ENCODE measurements around the gene MAPK7. TPM values are rescaled to one million over a fixed set of nuclear protein-coding genes. Genes with fewer than 3 reads are reported as not detected.
"Not testable (repeated sequence)": the region's sequence is repeated elsewhere in the genome, so short reads cannot be mapped to it uniquely, and the experiment has no call there.

Gene MAPK7
- total RNA-seq, 1 donor from 2014 or later: 15.6 TPM

GRCh38 chr17:19342611-19343255, 35.6 kb upstream of the MAPK7 start:
- DNase-seq (ENCODE audit: low spot score): no peak

DNA sequence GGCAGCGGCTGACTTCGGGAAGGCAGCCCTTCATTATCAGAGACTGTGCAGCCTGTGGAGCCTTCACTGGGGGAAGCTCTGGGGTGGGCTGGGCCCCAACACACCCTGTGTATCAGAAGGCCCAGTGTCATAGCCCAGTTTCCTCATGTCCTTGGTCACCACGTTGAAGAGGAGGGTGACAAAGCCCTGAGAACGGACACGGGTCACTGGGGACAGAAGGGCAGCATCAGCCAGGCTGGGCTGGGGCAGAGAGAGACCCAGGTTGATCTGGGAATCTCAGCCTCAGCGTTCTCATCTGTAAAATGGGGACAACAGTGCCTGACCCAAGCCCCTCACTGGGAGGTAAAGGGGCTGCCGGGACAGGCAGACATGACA, 35.1 kb upstream of the MAPK7 start:
- DNase-seq (ENCODE audit: low spot score): no peak

DNA sequence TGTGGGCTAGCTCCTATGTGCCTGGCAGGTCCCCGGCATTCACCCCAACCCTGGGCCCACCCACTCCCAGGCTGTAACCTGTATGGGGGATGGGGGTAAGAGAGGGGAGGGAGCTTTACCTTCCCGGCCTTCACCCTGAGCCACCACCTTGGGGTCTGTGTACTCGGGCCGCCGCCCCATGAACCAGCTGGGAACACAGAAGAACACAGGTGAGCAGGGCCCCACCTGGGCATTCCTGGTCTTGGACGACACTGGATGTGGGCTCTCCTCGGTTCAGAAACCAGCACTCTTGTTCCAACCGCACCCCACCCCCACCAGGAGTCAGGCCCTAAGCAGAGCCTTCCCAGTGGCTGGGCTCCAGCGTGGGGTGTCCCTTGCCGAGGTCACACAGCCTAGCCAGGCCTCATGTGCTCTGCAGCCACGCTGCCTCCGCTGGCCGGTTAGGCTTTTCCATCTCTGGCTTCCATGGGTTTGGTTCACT, 34.6 kb upstream of the MAPK7 start:
- DNase-seq (ENCODE audit: low spot score): no peak

GRCh38 chr17:19344311-19345066, 33.8 kb upstream of the MAPK7 start:
- no peak for DNase-seq (ENCODE audit: low spot score)

GRCh38 chr17:19345067-19345460, 33.2 kb upstream of the MAPK7 start:
- no peak for DNase-seq (ENCODE audit: low spot score)

GRCh38 chr17:19345486-19346350, 32.6 kb upstream of the MAPK7 start:
- DNase-seq (ENCODE audit: low spot score): no peak

- peak; percentile 69 for DNase-seq (ENCODE audit: low spot score)
Observed at GRCh38 chr17:19346351-19347255, 31.7 kb upstream of the MAPK7 start.

DNA sequence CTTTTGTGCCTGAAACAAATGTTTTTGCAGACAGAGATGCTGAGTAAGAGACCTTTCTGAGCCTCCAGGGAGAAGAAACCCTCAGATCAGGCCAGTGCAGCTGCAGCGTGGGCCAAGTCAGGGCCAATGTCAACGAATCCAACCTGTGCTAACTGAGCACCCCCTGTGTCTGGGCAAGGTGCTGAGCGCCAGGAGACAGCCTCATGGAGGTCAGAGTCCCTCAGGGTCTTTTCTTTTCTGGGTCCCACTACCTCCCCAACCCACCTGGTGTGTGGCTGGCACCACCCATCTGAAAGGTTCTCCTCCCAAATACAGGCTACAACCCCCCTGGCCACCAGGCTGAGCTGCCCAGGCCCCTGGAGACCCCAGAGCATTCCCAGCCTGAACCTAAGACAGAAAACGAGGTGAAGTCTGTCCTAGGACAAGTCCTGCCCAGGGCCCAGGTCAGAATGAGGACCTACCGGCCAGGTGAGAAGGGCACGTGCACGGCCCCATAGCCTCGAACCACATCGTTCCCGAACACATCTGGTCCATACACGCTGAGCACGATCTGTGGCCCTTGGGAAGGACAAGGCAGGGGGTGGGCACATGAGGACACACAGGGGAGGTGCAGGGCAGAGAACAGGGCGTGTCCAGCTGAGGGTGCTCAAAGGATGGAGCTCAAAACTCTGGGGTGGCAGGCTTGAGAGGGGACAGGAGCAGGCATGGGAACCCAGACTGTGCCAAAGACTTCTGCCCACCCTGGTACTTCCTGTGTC, 30.8 kb upstream of the MAPK7 start:
- no peak for DNase-seq (ENCODE audit: low spot score)

DNA sequence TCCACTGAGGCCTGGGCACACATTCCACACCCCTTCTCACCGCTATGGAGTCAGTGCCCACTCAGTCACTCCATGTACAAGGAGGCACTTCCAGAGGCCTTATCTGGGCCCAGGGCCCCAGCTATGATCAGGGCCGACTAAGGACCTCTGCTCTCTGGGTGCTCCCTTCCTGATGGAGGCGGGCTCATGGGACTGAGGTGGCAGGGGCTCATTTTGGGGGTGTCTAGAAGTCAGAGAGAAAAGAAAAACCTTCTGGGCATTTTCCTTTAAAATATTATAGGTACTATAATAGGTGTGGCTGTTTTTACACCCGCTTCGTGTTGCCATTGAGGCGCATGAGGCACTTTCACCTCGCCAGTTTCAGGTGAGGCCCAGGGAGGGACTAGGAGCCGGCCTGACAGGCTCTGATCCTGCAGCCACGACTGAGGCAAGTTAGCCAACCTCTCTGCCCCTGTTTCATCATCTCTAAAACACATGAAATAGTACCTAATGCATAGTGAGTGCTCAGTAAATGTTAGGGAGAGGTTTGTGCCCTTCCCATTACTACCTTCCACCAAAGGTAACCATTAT, 30.1 kb upstream of the MAPK7 start:
- DNase-seq (ENCODE audit: low spot score): no peak

DNA sequence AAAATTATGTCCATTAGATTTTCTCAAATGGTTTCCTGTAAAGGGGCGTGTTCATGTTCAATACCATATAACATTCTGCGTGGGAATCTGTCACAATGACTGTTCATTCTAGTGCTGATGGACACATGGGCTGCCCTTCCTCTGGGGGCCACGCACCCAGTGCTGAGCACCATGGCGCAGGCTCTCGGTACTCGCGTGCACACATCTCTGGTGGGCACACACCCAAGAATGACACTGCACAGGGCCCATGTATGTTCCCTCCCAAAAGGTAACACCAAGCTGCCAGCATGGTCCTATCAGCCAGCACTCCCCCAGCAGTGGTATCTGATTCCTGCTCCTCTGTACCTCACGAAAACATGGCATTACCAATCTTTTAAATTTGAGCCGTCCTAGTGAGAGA, 29.5 kb upstream of the MAPK7 start:
- no peak for DNase-seq (ENCODE audit: low spot score)

DNA sequence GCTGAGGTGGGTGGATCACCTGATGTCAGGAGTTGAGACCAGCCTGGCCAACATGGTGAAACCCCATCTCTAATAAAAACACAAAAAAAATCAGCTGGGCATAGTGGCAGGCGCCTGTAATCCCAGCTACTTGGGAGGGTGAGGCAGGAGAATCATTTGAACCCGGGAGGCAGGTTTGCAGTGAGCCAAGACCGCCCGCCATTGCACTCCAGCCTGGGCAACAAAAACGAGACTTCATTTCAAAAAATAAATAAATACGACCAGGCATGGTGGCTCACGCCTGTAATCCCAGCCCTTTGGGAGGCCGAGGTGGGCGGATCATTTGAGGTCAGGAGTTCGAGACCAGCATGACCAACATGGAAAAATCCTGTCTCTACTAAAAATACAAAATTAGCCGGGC, 24.9 kb upstream of the MAPK7 start:
- not testable (repeated sequence) for DNase-seq (ENCODE audit: low spot score)

GRCh38 chr17:19354748-19355147, 23.6 kb upstream of the MAPK7 start:
- DNase-seq (ENCODE audit: low spot score): no peak

DNA sequence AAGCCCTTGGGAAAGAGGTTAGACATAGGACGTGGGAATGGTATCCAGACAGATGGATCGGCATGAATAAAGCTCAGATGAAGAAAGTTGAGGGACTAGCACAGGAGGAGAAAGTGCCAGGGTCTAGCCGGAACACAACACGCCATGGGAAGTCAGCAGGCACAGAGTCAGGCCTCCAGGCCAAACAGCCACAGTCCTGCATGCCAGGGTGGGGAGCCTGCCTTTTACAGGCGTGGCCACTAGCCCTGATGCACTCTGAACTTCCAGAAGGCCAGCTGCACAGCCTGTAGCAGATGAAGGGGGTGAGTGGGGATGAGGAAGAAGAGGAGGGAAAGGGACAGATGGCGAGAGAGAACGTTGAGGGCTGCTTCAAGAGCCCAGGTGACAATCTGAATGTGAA, 20.9 kb upstream of the MAPK7 start:
- no peak for DNase-seq (ENCODE audit: low spot score)

DNA sequence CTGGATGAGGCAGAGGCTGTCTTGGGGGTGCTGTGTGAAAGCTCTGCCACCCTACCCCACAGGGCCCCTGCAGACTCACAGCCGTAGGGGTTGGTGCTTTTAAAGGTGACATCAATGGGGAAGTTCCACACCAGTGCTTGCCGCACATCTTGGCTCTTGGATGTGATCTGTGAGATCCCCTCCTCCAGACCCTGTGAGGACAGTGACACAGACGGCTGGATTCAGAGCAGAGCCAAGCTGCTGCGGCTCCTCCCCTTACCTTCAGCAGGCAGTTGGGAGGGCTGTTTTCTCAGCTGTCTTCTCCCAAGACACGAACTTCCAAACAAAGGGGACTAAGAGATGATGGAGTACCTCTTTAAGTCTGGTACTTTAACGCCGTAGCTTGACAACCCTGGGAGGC, 20.5 kb upstream of the MAPK7 start:
- no peak for DNase-seq (ENCODE audit: low spot score)

DNA sequence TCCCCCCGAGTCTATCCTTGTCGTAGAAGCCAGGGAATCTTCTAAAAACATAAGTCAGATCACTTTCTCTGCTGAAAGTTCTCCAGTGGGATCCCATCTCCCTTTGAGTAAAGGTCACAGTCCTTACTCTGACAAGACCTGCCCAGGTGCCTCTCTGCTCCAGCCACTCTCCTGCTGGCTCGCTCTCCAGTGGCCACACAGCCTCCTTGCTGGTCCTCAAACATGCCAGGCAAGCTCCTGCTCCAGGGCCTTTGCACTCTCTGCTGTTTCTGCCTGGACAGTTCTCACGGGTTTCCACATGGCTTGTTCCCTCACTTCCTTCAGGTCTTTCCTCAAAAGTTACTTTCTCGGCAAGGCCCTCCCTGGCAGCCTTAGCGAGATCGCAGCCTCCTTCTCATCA, 19.1 kb upstream of the MAPK7 start:
- no peak for DNase-seq (ENCODE audit: low spot score)

DNA sequence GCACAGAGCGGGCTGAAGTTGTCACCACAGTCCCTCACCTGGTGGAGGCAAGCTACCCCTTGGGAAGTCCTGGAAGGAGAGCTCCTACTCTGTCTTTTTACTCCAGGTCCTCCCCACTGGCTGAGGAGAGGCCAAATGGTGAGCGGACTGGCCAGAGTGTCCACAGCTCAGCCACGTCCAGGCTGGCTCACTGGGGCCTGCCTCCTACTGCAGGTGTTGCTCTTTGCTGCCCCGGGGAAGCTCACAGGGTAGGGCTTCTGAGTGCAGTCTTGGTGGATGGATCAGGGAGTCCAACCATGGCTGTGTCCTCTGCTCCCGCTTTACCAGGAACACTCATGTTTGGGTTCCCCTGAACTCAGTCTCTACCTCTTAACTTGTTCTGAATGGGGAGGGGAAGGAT, 18.4 kb upstream of the MAPK7 start:
- DNase-seq (ENCODE audit: low spot score): no peak

- DNase-seq (ENCODE audit: low spot score): no peak
Observed at GRCh38 chr17:19360772-19361171, 17.5 kb upstream of the MAPK7 start.

DNA sequence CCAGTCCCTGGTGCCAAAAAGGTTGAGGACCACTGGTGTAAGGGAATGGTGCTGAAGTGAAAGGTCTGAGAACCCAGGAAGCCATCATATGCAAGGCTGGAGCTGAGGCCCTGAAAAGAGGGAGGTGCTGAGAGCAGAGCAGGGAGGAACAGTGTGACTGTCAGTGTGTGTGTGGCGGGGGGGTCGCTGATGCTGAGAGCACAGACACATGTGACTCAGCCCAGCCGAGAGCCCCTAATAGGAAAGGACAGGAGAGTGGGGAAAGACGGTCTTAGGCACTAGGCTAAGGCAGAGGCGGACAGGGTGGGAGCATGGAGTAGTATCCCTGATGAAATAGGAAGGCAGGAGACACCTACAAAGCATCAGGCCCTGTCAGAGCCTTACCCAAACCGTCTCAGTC, 17.0 kb upstream of the MAPK7 start:
- no peak for DNase-seq (ENCODE audit: low spot score)

- no peak for DNase-seq (ENCODE audit: low spot score)
Observed at GRCh38 chr17:19361944-19362276, 16.4 kb upstream of the MAPK7 start.

Data from umbilical cord (tissue), 2 donors.